Measurements from ENCODE around the gene NCKIPSD. TPM values are rescaled to one million over a fixed set of nuclear protein-coding genes. Genes with fewer than 3 reads are reported as not detected.

NCKIPSD gene
- 11.8 and 25.1 TPM in 2 replicates for total RNA-seq

DNA sequence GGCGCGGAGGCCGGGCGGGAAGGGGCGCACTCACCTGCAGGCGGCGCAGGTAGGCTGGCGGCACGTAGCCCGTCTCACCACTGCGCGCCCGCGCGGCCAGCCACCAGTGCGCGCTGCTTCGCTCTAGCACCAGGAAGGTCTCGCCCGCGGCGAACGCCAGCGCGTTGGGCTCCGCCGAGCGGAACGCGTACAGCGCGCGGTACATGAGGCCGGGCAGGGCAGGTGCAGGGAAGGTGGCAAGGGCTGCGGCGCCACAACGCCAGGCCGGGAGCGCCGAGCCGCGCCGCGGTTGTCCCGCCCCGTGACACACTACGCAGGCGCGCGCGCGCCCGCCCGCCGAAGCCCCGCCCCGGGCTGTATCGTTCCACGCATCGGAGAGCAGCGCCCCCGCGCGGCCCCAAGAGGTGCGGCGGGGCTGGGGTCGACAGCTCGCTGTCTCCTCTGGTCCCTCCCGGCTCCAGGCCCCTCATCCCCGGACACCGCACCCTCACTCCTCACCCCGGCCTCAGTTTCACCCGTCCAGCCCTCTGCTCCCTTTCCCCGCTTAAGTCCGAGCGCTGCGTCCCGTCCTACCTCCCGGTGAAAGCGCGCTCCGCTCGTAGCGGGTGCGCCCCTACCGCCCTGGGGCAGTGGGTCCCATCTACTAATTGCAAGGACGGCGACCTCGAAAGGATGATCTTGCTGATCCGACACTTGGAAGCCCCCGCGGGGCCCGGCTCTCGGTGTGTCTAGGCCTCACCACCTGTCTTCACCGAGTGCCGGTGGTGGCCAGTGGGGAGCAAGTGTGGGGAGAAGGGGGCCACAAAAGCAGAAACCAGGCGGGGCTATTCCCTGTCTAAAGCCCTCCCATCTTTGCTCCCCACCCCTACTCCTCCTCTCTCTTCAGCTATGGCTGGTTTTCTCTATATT is at the start of gene NCKIPSD:
Gene NCKIPSD, minus strand, starts transcription at position 313 of the 909 bp plus-strand sequence. Its CDS starts 108 bp downstream, at position 205.

DNA sequence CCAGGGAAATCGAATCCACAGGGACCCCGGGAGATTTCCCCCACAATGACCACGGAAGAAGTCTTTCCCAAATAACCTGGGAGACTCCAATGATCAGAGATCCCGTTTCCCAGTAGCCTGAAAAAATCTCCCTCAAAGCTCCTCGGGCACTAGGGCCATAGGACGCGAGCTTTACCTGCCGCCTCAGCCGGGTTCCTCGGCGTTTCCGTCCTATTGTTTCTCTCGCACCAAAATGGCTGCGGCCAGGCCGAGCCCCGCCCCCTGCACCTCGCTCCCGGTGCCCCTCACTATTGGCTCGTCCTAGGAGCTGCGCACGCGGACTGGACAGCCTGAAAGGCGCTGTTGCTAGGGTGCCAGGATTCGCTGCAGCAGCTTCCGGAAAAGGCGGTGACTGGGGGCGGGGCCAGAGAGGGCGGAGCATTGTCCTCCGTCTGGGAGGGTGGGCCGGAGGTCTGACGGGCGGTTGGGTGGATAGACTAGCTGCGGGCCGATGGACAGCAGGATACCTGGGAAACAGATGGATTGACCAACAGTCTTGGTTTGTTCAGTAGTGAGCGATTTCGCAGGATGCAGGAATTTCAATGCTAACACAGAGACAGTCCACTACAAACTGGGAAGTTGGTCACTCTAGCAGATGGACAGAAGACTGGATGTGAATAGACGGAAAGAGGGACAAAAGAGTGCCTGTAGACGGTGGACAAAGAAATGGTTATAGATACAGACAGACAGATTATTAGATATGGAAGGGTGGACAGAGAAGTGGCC is 31.4 kb upstream of the NCKIPSD start, which contains the start of gene IP6K2:
Gene IP6K2, minus strand, starts transcription at position 240 of the 765 bp plus-strand sequence. CDS start 21,930 bp downstream, outside the sequence.

DNA sequence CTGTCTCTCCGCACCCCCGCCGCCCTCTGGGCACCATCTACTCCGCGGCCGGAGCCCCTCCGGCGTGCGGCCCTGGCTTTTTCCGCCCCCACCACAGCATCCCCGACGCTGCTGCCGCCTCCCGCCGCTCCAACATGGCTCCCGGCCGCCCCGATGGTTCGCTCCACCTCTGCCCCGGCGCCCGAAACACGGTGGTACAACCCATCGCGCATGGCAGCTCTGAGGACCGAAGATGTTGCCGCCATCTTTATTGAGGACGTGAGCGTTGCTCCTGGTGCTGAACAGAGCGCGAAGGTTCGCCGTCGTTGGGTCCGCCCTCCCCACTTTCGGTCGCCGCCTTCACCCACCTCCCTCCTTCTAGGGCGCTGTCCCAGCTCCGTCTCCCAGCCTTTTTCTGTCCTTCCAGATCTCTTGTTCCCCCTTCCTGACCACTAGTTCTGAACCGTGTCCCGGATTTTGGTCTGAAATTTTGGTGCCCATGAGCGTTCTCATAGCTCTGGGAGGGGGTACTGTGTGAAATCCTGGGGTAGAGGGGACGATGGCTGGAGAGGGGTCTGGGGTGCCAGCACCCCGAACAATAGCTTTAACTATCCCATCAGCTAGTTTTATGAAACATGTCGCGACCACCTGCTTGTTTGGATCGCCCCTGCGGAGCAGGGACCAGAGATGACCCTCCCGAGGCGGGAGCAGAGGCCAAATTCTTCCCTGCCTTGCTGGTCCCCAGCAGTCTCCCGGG is 22.8 kb downstream of the NCKIPSD start, which contains the start of gene CELSR3:
Gene CELSR3, minus strand, starts transcription at position 134 of the 736 bp plus-strand sequence. CDS start 252 bp downstream, outside the sequence.

DNA sequence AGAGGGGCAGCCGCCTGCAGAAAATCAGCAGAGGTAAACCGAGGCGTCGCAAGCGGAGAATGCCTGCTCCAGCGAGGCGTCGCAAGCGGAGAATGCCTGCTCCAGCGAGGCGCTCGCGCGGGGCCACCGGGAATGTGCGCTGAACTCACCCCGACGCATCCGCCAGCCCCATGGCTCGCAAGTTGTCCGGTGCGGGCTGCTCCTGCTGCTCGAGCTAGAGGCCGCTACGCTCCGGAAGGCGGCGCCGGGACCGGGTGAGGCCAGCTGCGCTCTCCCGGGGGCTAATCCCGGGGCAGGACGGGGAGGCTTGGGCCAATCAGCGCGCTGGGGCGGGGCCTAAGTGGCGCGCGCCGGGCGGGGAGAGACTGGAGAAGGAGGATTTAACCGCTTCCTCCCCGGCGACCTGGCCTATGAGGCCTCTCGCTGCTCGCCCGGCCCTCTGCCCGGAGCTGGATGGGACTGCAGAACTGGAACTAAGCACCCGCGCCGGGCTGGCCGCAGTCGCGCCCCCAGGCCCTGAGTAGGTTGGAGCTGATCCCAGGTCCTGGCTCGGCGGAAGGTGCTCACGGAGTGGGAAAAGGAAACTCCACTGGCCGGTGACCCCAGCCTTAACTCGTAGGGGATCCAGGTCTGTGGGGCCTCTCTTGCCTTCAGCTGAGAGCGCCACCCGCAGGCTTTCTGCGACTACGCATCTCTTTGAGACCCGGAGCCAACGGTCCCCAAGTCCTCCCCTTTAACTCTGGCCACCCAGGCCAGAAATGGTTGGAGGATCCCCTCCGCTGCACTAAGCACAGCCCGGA is 50.3 kb downstream of the NCKIPSD start, which contains the start of gene SLC26A6:
Gene SLC26A6, minus strand, starts transcription at position 240 of the 800 bp plus-strand sequence. Its CDS starts 68 bp downstream, at position 172.

Other genes with a start within 250 kb of the NCKIPSD start
- gene CCDC51, start 245.8 kb downstream of the NCKIPSD start, total RNA-seq: 40.0 and 42.8 TPM in 2 replicates
- 178 and 359 TPM in 2 replicates for gene TMA7, start 245.7 kb downstream of the NCKIPSD start, total RNA-seq
- 5.7 and 6.6 TPM in 2 replicates for gene ATRIP, start 239.2 kb downstream of the NCKIPSD start, total RNA-seq
- 107 and 177 TPM in 2 replicates for gene SHISA5, start 181.7 kb downstream of the NCKIPSD start, total RNA-seq
- 10.0 and 12.2 TPM in 2 replicates for gene PFKFB4, start 129.1 kb downstream of the NCKIPSD start, total RNA-seq
- gene UCN2, start 122.1 kb downstream of the NCKIPSD start, total RNA-seq: 1.2 and 1.3 TPM in 2 replicates
- gene COL7A1, start 90.6 kb downstream of the NCKIPSD start, total RNA-seq: 22.5 and 52.6 TPM in 2 replicates
- 358 and 469 TPM in 2 replicates for gene UQCRC1, start 76.3 kb downstream of the NCKIPSD start, total RNA-seq
- gene TMEM89, start 64.1 kb downstream of the NCKIPSD start, total RNA-seq: not detected in 2 replicates
- gene SLC26A6, start 50.5 kb downstream of the NCKIPSD start, total RNA-seq: 16.9 and 22.2 TPM in 2 replicates
- gene CELSR3, start 23.0 kb downstream of the NCKIPSD start, total RNA-seq: 1.0 and 3.5 TPM in 2 replicates
- gene IP6K2, start 31.3 kb upstream of the NCKIPSD start, total RNA-seq: 49.0 and 51.5 TPM in 2 replicates
- 34.9 and 35.9 TPM in 2 replicates for gene PRKAR2A, start 162.0 kb upstream of the NCKIPSD start, total RNA-seq
- gene SLC25A20, start 213.0 kb upstream of the NCKIPSD start, total RNA-seq: 18.5 and 28.8 TPM in 2 replicates
- gene ARIH2, start 232.9 kb upstream of the NCKIPSD start, total RNA-seq: 64.4 and 72.0 TPM in 2 replicates